HL-60 (cell line): Measurements from ENCODE around the gene RBM18.

Source experiments
- DNase-seq, 2 experiments: peaks; one replicate each; pipeline ENCODE4 v3.0.0-alpha.2; 2010 to 2020; ENCODE audit warnings: low read depth in 1 of 2, low spot score in 1 of 2
- H3K27ac ChIP-seq: fragments of 250-450 bp; sonication (Bioruptor Pico); replicated peaks from 2 replicates; pipeline ENCODE4 v1.5.1; 2020; ENCODE audit warnings: mild to moderate bottlenecking, moderate library complexity
- H3K27me3 ChIP-seq: fragments of 250-450 bp; sonication (Bioruptor Pico); 2 replicates; pipeline ENCODE4 v1.5.1; 2021; ENCODE audit warnings: mild to moderate bottlenecking, moderate library complexity; ENCODE audit not compliant: insufficient read depth, poor library complexity, severe bottlenecking
- H3K4me3 ChIP-seq: replicated peaks from 2 replicates; pipeline ENCODE4 v1.5.1; 2011; ENCODE audit warnings: mild to moderate bottlenecking, control low read depth, low read length; ENCODE audit not compliant: insufficient read depth
- GABPA ChIP-seq: IDR thresholded peaks from 2 replicates; pipeline ENCODE4 v1.6.1; 2012; ENCODE audit warnings: low read depth
- POLR2AphosphoS5 ChIP-seq: IDR thresholded peaks from 2 replicates; pipeline ENCODE4 v1.6.1; 2012; ENCODE audit warnings: low read depth
- SPI1 ChIP-seq: IDR thresholded peaks from 2 replicates; pipeline ENCODE4 v1.6.1; 2012; ENCODE audit warnings: low read depth, mild to moderate bottlenecking, borderline replicate concordance
- long read RNA-seq: library from polyadenylated mRNA; unstranded; transcript quantifications from one replicate; pipeline ENCODE4 v2.0.0, GENCODE V29; 2020
- TF ChIP-seq, protein P1 (sequence below): IDR thresholded peaks from 2 replicates; pipeline ENCODE4 v1.6.1; 2012; ENCODE audit warnings: low read depth; ENCODE audit not compliant: insufficient replicate concordance
- TF ChIP-seq, protein P2 (sequence below): IDR thresholded peaks from one replicate; pipeline ENCODE4 v1.5.1; 2011; ENCODE audit warnings: low read length, control low read depth, inconsistent platforms; ENCODE audit not compliant: insufficient read depth

RBM18 gene
- long read RNA-seq, full-length matches to known transcripts: 221 of 242 reads
- long read RNA-seq, partial matches to known transcripts: 2 of 242 reads
- long read RNA-seq, other reads (novel, unspliced or antisense): 19 of 242 reads

GRCh38 chr9:122264360-122265148 lies at the start of gene RBM18, which contains the start of gene MRRF:
RBM18 (minus strand) TSS chr9:122264840; CDS start chr9:122261492, 3,348 bp downstream.
MRRF (plus strand) TSS chr9:122264882; CDS start chr9:122270892, 6,010 bp downstream.
- H3K27ac ChIP-seq: peak within 1 kb of the TSS; percentile 96
- TF ChIP-seq, protein P1, sequence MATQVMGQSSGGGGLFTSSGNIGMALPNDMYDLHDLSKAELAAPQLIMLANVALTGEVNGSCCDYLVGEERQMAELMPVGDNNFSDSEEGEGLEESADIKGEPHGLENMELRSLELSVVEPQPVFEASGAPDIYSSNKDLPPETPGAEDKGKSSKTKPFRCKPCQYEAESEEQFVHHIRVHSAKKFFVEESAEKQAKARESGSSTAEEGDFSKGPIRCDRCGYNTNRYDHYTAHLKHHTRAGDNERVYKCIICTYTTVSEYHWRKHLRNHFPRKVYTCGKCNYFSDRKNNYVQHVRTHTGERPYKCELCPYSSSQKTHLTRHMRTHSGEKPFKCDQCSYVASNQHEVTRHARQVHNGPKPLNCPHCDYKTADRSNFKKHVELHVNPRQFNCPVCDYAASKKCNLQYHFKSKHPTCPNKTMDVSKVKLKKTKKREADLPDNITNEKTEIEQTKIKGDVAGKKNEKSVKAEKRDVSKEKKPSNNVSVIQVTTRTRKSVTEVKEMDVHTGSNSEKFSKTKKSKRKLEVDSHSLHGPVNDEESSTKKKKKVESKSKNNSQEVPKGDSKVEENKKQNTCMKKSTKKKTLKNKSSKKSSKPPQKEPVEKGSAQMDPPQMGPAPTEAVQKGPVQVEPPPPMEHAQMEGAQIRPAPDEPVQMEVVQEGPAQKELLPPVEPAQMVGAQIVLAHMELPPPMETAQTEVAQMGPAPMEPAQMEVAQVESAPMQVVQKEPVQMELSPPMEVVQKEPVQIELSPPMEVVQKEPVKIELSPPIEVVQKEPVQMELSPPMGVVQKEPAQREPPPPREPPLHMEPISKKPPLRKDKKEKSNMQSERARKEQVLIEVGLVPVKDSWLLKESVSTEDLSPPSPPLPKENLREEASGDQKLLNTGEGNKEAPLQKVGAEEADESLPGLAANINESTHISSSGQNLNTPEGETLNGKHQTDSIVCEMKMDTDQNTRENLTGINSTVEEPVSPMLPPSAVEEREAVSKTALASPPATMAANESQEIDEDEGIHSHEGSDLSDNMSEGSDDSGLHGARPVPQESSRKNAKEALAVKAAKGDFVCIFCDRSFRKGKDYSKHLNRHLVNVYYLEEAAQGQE: no peak
- TF ChIP-seq POLR2AphosphoS5 (peak; percentile 89), GABPA (no peak)
- TF ChIP-seq, protein P2, sequence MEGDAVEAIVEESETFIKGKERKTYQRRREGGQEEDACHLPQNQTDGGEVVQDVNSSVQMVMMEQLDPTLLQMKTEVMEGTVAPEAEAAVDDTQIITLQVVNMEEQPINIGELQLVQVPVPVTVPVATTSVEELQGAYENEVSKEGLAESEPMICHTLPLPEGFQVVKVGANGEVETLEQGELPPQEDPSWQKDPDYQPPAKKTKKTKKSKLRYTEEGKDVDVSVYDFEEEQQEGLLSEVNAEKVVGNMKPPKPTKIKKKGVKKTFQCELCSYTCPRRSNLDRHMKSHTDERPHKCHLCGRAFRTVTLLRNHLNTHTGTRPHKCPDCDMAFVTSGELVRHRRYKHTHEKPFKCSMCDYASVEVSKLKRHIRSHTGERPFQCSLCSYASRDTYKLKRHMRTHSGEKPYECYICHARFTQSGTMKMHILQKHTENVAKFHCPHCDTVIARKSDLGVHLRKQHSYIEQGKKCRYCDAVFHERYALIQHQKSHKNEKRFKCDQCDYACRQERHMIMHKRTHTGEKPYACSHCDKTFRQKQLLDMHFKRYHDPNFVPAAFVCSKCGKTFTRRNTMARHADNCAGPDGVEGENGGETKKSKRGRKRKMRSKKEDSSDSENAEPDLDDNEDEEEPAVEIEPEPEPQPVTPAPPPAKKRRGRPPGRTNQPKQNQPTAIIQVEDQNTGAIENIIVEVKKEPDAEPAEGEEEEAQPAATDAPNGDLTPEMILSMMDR: no peak
- peak within 1 kb of the TSS; percentile 67 for H3K4me3 ChIP-seq
- H3K27me3 ChIP-seq: no peaks in the 10 kb centered on the region
- DNase-seq: peak; percentile 89 to 92

DNA sequence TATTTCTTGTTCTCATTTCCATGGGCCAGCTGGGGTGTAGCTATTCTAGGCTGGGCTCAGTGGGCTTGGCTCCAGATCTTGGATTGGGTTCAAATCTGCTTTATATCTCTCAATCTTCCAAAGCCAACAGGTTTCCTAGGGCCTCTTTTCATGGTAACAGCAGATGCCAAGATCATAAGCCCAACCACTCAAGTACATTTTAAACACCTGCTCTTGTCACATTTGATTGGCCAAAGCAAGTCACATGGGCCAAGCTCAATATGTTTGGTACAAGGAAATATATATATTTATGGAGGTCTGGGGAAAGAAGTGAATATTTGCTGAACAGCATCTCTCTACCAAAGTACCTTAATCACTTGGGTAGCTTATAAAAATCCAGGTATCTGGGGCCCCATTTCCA lies 49.5 kb upstream of the RBM18 start:
- DNase-seq: no peak
- H3K4me3 ChIP-seq: no peak overlapping the region
- no peaks in the 10 kb centered on the region for H3K27me3 ChIP-seq
- no peak overlapping the region for H3K27ac ChIP-seq
- TF ChIP-seq SPI1 (no peak), POLR2AphosphoS5 (no peak), GABPA (no peak)
- TF ChIP-seq, protein P1: no peak
- TF ChIP-seq, protein P2: no peak

DNA sequence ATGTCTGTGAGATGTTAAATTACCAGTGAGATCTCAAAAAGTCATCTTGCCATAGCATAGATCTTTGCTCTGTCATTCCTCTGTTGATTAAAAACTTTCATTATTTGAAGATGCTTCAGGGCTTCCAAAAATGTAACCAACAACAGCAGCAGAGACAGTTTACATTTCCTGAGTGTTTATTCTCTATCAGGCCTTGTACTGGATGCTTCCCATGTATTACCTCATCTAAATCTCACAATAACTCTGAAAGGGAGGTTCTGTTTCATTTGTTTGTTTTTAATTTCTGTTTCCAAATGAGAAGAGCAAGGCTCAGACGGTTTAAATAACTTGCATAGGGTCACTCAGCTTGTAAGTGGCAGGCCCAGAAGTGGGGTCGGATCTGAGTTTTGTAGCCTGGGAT lies 45.2 kb upstream of the RBM18 start:
- no peak overlapping the region for H3K27ac ChIP-seq
- no peak for TF ChIP-seq SPI1
- TF ChIP-seq, protein P2: no peak
- TF ChIP-seq GABPA: no peak
- TF ChIP-seq POLR2AphosphoS5: no peak
- TF ChIP-seq, protein P1: no peak
- no peak overlapping the region for H3K4me3 ChIP-seq
- DNase-seq: no peak
- no peaks in the 10 kb centered on the region for H3K27me3 ChIP-seq
